Adrenal gland (tissue), 5 donors: ENCODE results near the gene KDM2A.

ENCODE experiments used
- CTCF ChIP-seq, 6 experiments: fragments of 450-650 bp in 4 of 6; fragments of 200-600 bp in 2 of 6; sonication (generic) in 1 of 6; IDR thresholded peaks; 1 replicate in 5 of 6; 2 replicates in 1 of 6; pipeline versions ENCODE4 v1.5.1 to v1.8.0; 2016 to 2021; ENCODE audit warnings: antibody characterized with exemption in 6 of 6, mild to moderate bottlenecking in 2 of 6, moderate library complexity in 1 of 6
- POLR2A ChIP-seq, 2 donors: fragments of 450-650 bp; IDR thresholded peaks; one replicate each; pipeline ENCODE4 v1.6.1; 2017; ENCODE audit warnings: antibody characterized with exemption in 2 of 2, mild to moderate bottlenecking in 2 of 2, moderate library complexity in 1 of 2
- donor health status: DM: no; HTN: no; CAD: no.

GRCh38 chr11:67267188-67268080 is 148.4 kb downstream of the KDM2A start:
- no peak for TF ChIP-seq CTCF (IDR thresholded peaks at IDR 0.05)
- no peak for TF ChIP-seq POLR2A (IDR thresholded peaks at IDR 0.05)
